ENCODE results near the gene PRICKLE1. TPM values are rescaled to one million over a fixed set of nuclear protein-coding genes. Genes with fewer than 3 reads are reported as not detected.

Gene PRICKLE1
- total and polyA plus RNA-seq, 2 experiments from 2014 or later, result 7.7 to 51.7 TPM

DNA sequence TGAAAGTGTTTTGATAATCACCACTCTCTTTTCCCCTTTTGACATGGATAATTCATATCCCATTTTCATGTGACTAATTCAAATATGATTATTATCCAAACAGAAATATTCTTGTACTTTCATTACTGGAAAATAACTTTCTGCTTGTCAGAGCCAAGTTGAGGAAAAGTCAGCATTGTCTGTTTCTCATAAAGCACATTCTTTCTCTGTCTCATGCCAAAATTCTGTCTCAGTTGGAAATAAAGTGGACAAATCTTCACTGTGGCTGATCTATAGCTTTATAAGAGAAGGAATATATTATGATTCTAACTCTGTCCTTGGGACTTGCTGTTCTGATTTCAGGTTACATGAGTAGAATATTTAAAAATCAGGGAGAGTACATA, 22.7 kb upstream of the PRICKLE1 start:
- Histone ChIP-seq H3K9me2 (ENCODE audit: insufficient read depth) (peaks cover 5% of the 10 kb centered on the region; the same call in 1 of the 2 replicates), H3F3A (replicated peaks; ENCODE audit: low read depth) (no peaks in the 10 kb centered on the region), H4K20me1 (replicated peaks; ENCODE audit: insufficient read depth) (no peaks in the 10 kb centered on the region), H3K4me3 (no peak overlapping the region), H3K4me1 (ENCODE audit: insufficient read depth) (0 out of 2 replicates have a peak, but pooled peaks cover 5% of the 10 kb centered on the region), H3K36me3 (ENCODE audit: insufficient read depth) (no peaks in the 10 kb centered on the region), H3K27me3 (ENCODE audit: insufficient read depth) (no peaks in the 10 kb centered on the region; the same call in 1 of the 2 replicates), H3K4me2 (no peak overlapping the region), H2AFZ (no peak overlapping the region), H3K27ac (ENCODE audit: low read depth) (no peak overlapping the region), H3K79me2 (replicated peaks; ENCODE audit: insufficient read depth) (no peaks in the 10 kb centered on the region)
- Mint-ChIP-seq H3K4me1 (peaks cover 13% of the 10 kb centered on the region), H3K36me3 (ENCODE audit: low read depth) (peaks cover 6% of the 10 kb centered on the region), H3K4me3 (no peak overlapping the region), H3K27me3 (ENCODE audit: insufficient read depth, low read depth, poor library complexity) (no peaks in the 10 kb centered on the region), H3K9me3 (peaks cover 8% of the 10 kb centered on the region; the same call in 1 of the 3 replicates), H3K27ac (no peak overlapping the region)
- DNase-seq (ENCODE audit: low spot score) (no peak), ATAC-seq (no peak)
- TF ChIP-seq, protein P1, sequence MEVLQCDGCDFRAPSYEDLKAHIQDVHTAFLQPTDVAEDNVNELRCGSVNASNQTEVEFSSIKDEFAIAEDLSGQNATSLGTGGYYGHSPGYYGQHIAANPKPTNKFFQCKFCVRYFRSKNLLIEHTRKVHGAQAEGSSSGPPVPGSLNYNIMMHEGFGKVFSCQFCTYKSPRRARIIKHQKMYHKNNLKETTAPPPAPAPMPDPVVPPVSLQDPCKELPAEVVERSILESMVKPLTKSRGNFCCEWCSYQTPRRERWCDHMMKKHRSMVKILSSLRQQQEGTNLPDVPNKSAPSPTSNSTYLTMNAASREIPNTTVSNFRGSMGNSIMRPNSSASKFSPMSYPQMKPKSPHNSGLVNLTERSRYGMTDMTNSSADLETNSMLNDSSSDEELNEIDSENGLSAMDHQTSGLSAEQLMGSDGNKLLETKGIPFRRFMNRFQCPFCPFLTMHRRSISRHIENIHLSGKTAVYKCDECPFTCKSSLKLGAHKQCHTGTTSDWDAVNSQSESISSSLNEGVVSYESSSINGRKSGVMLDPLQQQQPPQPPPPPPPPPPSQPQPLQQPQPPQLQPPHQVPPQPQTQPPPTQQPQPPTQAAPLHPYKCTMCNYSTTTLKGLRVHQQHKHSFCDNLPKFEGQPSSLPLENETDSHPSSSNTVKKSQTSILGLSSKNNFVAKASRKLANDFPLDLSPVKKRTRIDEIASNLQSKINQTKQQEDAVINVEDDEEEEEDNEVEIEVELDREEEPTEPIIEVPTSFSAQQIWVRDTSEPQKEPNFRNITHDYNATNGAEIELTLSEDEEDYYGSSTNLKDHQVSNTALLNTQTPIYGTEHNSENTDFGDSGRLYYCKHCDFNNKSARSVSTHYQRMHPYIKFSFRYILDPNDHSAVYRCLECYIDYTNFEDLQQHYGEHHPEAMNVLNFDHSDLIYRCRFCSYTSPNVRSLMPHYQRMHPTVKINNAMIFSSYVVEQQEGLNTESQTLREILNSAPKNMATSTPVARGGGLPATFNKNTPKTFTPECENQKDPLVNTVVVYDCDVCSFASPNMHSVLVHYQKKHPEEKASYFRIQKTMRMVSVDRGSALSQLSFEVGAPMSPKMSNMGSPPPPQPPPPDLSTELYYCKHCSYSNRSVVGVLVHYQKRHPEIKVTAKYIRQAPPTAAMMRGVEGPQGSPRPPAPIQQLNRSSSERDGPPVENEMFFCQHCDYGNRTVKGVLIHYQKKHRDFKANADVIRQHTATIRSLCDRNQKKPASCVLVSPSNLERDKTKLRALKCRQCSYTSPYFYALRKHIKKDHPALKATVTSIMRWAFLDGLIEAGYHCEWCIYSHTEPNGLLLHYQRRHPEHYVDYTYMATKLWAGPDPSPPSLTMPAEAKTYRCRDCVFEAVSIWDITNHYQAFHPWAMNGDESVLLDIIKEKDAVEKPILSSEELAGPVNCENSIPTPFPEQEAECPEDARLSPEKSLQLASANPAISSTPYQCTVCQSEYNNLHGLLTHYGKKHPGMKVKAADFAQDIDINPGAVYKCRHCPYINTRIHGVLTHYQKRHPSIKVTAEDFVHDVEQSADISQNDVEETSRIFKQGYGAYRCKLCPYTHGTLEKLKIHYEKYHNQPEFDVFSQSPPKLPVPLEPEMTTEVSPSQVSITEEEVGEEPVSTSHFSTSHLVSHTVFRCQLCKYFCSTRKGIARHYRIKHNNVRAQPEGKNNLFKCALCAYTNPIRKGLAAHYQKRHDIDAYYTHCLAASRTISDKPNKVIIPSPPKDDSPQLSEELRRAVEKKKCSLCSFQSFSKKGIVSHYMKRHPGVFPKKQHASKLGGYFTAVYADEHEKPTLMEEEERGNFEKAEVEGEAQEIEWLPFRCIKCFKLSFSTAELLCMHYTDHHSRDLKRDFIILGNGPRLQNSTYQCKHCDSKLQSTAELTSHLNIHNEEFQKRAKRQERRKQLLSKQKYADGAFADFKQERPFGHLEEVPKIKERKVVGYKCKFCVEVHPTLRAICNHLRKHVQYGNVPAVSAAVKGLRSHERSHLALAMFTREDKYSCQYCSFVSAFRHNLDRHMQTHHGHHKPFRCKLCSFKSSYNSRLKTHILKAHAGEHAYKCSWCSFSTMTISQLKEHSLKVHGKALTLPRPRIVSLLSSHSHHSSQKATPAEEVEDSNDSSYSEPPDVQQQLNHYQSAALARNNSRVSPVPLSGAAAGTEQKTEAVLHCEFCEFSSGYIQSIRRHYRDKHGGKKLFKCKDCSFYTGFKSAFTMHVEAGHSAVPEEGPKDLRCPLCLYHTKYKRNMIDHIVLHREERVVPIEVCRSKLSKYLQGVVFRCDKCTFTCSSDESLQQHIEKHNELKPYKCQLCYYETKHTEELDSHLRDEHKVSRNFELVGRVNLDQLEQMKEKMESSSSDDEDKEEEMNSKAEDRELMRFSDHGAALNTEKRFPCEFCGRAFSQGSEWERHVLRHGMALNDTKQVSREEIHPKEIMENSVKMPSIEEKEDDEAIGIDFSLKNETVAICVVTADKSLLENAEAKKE (CRISPR knock-in tag; IDR thresholded peaks at IDR 0.05), result no peak
- TF ChIP-seq, protein P2, sequence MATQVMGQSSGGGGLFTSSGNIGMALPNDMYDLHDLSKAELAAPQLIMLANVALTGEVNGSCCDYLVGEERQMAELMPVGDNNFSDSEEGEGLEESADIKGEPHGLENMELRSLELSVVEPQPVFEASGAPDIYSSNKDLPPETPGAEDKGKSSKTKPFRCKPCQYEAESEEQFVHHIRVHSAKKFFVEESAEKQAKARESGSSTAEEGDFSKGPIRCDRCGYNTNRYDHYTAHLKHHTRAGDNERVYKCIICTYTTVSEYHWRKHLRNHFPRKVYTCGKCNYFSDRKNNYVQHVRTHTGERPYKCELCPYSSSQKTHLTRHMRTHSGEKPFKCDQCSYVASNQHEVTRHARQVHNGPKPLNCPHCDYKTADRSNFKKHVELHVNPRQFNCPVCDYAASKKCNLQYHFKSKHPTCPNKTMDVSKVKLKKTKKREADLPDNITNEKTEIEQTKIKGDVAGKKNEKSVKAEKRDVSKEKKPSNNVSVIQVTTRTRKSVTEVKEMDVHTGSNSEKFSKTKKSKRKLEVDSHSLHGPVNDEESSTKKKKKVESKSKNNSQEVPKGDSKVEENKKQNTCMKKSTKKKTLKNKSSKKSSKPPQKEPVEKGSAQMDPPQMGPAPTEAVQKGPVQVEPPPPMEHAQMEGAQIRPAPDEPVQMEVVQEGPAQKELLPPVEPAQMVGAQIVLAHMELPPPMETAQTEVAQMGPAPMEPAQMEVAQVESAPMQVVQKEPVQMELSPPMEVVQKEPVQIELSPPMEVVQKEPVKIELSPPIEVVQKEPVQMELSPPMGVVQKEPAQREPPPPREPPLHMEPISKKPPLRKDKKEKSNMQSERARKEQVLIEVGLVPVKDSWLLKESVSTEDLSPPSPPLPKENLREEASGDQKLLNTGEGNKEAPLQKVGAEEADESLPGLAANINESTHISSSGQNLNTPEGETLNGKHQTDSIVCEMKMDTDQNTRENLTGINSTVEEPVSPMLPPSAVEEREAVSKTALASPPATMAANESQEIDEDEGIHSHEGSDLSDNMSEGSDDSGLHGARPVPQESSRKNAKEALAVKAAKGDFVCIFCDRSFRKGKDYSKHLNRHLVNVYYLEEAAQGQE (IDR thresholded peaks at IDR 0.05; ENCODE audit: unreplicated experiment), result no peak
- TF ChIP-seq EZH2 (IDR thresholded peaks at IDR 0.05; ENCODE audit: low read depth, unreplicated experiment) (no peak), ZNF114 (CRISPR knock-in tag; IDR thresholded peaks at IDR 0.05) (no peak), NANOG (IDR thresholded peaks at IDR 0.05; ENCODE audit: borderline replicate concordance) (no peak), JUNB (IDR thresholded peaks at IDR 0.05; ENCODE audit: unreplicated experiment) (no peak), POLR2AphosphoS5 (IDR thresholded peaks at IDR 0.05; ENCODE audit: low read depth) (no peak), CREB1 (CRISPR knock-in tag; IDR thresholded peaks at IDR 0.05; ENCODE audit: low read depth) (no peak), ZNF331 (CRISPR knock-in tag; IDR thresholded peaks at IDR 0.05; ENCODE audit: low read depth) (no peak), EZH2phosphoT487 (IDR thresholded peaks at IDR 0.05; ENCODE audit: unreplicated experiment) (no peak), STAT1 (IDR thresholded peaks at IDR 0.05; ENCODE audit: unreplicated experiment) (no peak)
- TF ChIP-seq, protein P3, sequence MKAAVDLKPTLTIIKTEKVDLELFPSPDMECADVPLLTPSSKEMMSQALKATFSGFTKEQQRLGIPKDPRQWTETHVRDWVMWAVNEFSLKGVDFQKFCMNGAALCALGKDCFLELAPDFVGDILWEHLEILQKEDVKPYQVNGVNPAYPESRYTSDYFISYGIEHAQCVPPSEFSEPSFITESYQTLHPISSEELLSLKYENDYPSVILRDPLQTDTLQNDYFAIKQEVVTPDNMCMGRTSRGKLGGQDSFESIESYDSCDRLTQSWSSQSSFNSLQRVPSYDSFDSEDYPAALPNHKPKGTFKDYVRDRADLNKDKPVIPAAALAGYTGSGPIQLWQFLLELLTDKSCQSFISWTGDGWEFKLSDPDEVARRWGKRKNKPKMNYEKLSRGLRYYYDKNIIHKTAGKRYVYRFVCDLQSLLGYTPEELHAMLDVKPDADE (IDR thresholded peaks at IDR 0.05), result no peak
- TF ChIP-seq, protein P4, sequence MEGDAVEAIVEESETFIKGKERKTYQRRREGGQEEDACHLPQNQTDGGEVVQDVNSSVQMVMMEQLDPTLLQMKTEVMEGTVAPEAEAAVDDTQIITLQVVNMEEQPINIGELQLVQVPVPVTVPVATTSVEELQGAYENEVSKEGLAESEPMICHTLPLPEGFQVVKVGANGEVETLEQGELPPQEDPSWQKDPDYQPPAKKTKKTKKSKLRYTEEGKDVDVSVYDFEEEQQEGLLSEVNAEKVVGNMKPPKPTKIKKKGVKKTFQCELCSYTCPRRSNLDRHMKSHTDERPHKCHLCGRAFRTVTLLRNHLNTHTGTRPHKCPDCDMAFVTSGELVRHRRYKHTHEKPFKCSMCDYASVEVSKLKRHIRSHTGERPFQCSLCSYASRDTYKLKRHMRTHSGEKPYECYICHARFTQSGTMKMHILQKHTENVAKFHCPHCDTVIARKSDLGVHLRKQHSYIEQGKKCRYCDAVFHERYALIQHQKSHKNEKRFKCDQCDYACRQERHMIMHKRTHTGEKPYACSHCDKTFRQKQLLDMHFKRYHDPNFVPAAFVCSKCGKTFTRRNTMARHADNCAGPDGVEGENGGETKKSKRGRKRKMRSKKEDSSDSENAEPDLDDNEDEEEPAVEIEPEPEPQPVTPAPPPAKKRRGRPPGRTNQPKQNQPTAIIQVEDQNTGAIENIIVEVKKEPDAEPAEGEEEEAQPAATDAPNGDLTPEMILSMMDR (conservative IDR thresholded peaks at IDR 0.05; ENCODE audit: low read depth in 2 of 2), result no peak
